Activated naive CD8-positive, alpha-beta T cell (primary cell): Measurements from ENCODE around the gene POLR3B.
"Not testable (repeated sequence)": the region's sequence is repeated elsewhere in the genome, so short reads cannot be mapped to it uniquely, and the experiment has no call there.

Experiments
- H3K27ac Mint-ChIP-seq: one replicate; pipeline ENCODE4 v1.8.0; 2021; ENCODE audit warnings: mixed read lengths
- H3K27me3 Mint-ChIP-seq: one replicate; pipeline ENCODE4 v1.8.0; 2021; ENCODE audit warnings: mixed read lengths
- H3K36me3 Mint-ChIP-seq: one replicate; pipeline ENCODE4 v1.8.0; 2021; ENCODE audit warnings: mixed read lengths
- H3K4me1 Mint-ChIP-seq: one replicate; pipeline ENCODE4 v1.8.0; 2021; ENCODE audit warnings: low read depth, mixed read lengths
- H3K4me3 Mint-ChIP-seq: one replicate; pipeline ENCODE4 v1.8.0; 2021; ENCODE audit warnings: mild to moderate bottlenecking, mixed read lengths
- H3K9me3 Mint-ChIP-seq: one replicate; pipeline ENCODE4 v1.8.0; 2021; ENCODE audit warnings: low read depth, mixed read lengths

POLR3B gene

DNA sequence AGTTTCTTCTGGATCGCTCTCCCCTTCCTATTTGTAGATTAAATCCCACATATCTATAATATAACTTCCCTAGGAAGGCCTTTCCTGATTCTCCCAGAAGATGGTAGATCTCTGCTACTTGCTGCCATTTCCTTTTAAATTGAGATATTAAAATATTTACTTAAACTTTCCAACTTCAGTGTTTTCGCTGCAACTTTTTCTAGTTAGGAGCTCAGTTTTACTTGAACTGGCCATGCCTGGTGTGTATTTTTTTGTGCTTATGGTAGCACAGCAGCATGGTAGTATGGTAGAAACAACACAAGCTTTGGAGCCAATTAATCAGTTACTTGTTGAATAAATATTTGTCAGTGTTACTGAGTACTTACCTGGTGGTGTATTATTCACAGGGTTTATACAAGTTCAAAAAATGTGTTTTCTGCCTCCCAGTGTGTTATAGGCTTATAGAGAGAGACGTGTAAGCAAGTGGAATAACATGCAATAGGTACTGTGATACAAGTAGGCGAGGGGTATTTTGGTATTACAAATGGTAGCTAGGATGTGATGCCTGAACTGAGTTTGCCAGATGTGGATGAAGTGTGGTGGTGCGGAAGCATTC lies 2.9 kb downstream of the POLR3B start:
- H3K27ac Mint-ChIP-seq = no peak overlapping the region
- H3K27me3 Mint-ChIP-seq = no peaks in the 10 kb centered on the region
- no peaks in the 10 kb centered on the region for H3K9me3 Mint-ChIP-seq
- no peaks in the 10 kb centered on the region for H3K36me3 Mint-ChIP-seq
- H3K4me3 Mint-ChIP-seq = no peak overlapping the region
- H3K4me1 Mint-ChIP-seq = peaks cover 13% of the 10 kb centered on the region

GRCh38 chr12:106362971-106363370 lies 5.4 kb downstream of the POLR3B start:
- H3K4me3 Mint-ChIP-seq = no peak overlapping the region
- no peak overlapping the region for H3K27ac Mint-ChIP-seq
- peaks cover 3% of the 10 kb centered on the region for H3K36me3 Mint-ChIP-seq
- H3K4me1 Mint-ChIP-seq = peaks cover 7% of the 10 kb centered on the region
- no peaks in the 10 kb centered on the region for H3K9me3 Mint-ChIP-seq
- H3K27me3 Mint-ChIP-seq = no peaks in the 10 kb centered on the region

DNA sequence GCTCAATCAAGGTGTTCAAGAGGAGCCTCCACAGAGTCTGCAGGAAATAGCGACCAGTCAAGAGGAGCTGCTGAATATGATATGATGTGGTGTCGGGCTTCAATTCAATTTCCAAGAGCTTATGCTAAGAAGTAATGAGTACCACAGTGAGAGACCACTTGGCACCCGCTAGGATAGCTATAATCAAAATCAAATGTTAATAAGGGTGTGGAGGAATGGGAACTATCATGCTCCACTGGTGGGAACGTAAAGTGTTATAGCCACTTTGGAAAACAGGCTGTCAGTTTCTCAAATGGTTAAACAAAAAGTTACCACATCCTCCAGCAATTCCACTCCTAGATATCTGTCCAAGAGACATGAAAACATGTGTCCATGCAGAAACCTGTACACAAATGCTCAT lies 6.7 kb downstream of the POLR3B start:
- Mint-ChIP-seq H3K36me3 (peaks cover 3% of the 10 kb centered on the region), H3K9me3 (no peaks in the 10 kb centered on the region), H3K4me1 (no peaks in the 10 kb centered on the region), H3K27ac (no peak overlapping the region), H3K4me3 (no peak overlapping the region), H3K27me3 (no peaks in the 10 kb centered on the region)

GRCh38 chr12:106369624-106370346 lies 12.2 kb downstream of the POLR3B start:
- Mint-ChIP-seq H3K27ac (no peak overlapping the region), H3K4me1 (no peaks in the 10 kb centered on the region), H3K27me3 (no peaks in the 10 kb centered on the region), H3K9me3 (no peaks in the 10 kb centered on the region), H3K36me3 (peaks cover 22% of the 10 kb centered on the region), H3K4me3 (no peak overlapping the region)

- Mint-ChIP-seq H3K27me3 (no peaks in the 10 kb centered on the region), H3K9me3 (no peaks in the 10 kb centered on the region), H3K4me1 (peaks cover 13% of the 10 kb centered on the region), H3K36me3 (peaks cover 37% of the 10 kb centered on the region), H3K27ac (no peak overlapping the region), H3K4me3 (peak overlapping the region; percentile 28)
These were observed 21.2 kb downstream of the POLR3B start for GRCh38 chr12:106378788-106379187.

DNA sequence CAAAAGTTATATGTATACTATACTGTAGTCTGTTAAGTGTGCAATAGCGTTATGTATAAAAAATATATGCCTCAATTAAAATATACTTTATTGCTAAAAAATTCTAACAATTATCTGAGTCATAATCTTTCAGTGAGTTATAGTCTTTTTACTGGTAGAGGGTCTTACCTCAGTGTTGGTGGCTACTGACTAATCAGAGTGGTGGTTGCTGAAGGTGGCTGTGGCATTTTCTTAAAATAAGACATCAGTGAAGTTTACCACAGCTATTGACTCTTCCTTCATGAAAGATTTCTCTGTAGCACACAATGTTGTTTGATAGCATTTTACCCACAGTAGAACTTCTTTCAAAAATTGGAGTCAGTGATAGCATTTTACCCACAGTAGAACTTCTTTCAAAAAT lies 23.4 kb downstream of the POLR3B start:
- Mint-ChIP-seq H3K4me3 (no peak overlapping the region), H3K4me1 (peaks cover 13% of the 10 kb centered on the region), H3K27ac (no peak overlapping the region), H3K27me3 (no peaks in the 10 kb centered on the region), H3K36me3 (peaks cover 30% of the 10 kb centered on the region), H3K9me3 (no peaks in the 10 kb centered on the region)

GRCh38 chr12:106381866-106382265 lies 24.3 kb downstream of the POLR3B start:
- H3K9me3 Mint-ChIP-seq, H3K27me3 Mint-ChIP-seq, H3K27ac Mint-ChIP-seq, H3K4me3 Mint-ChIP-seq: not testable (repeated sequence)
- Mint-ChIP-seq H3K4me1 (peaks cover 13% of the 10 kb centered on the region), H3K36me3 (peaks cover 27% of the 10 kb centered on the region)

DNA sequence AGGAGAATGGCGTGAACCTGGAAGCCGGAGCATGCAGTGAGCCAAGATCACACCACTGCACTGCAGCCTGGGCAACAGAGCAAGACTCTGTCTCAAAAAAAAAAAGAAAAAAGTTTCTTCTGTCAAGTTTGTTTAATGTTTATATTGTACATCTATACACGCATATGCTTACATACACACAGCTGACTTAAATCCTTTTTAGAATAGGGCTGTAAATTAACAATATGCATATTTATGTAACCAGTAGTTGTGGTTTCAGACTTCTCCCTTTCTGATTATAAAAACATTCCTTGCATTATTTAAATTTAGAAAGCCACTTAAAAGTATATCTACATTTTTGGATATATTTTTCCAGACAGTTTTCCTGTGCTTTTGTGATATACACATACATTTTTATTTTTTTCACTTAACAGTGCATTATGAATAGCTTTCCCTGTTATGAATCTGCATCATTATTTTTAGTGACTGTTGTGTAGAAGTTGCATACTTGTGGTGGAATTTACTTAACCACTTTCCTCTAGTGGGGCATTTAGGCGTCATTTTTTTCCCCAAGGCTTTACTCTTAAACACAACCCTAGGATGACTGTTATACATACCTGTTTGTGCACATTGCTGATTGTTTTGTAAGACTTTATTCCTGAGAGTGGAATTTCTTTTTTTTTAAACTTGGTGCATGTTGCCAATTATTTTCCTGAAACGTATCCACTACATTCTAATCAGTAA lies 29.4 kb downstream of the POLR3B start:
- Mint-ChIP-seq H3K9me3 (no peaks in the 10 kb centered on the region), H3K4me1 (no peaks in the 10 kb centered on the region), H3K27me3 (no peaks in the 10 kb centered on the region), H3K27ac (no peak overlapping the region), H3K36me3 (peaks cover 15% of the 10 kb centered on the region), H3K4me3 (no peak overlapping the region)

GRCh38 chr12:106387848-106388377 lies 30.4 kb downstream of the POLR3B start:
- Mint-ChIP-seq H3K27ac (no peak overlapping the region), H3K4me1 (no peaks in the 10 kb centered on the region), H3K27me3 (no peaks in the 10 kb centered on the region), H3K4me3 (no peak overlapping the region), H3K9me3 (no peaks in the 10 kb centered on the region), H3K36me3 (peaks cover 12% of the 10 kb centered on the region)

GRCh38 chr12:106389151-106389550 lies 31.6 kb downstream of the POLR3B start:
- H3K36me3 Mint-ChIP-seq = peaks cover 8% of the 10 kb centered on the region
- H3K4me3 Mint-ChIP-seq = no peak overlapping the region
- H3K27me3 Mint-ChIP-seq = no peaks in the 10 kb centered on the region
- no peak overlapping the region for H3K27ac Mint-ChIP-seq
- H3K9me3 Mint-ChIP-seq = no peaks in the 10 kb centered on the region
- H3K4me1 Mint-ChIP-seq = no peaks in the 10 kb centered on the region

DNA sequence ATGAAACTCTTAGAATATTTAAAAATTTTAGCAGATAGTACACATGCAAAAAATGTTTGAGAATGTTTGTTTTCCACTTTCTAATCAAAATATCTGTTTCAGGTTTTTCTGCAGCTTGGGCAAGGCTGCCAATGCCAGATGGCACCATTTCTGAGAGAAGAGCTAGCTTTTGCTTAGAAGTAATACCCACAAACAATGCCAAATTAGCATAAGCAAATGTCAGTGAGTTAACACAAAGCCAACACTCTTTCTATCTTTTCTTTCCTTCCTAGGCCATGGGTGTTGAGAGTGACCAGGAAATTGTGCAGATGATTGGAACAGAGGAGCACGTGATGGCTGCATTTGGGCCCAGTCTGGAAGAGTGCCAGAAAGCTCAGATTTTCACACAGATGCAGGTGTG lies 35.2 kb downstream of the POLR3B start:
- Mint-ChIP-seq H3K4me3 (no peak overlapping the region), H3K36me3 (peaks cover 23% of the 10 kb centered on the region), H3K4me1 (peaks cover 2% of the 10 kb centered on the region), H3K27me3 (no peaks in the 10 kb centered on the region), H3K9me3 (no peaks in the 10 kb centered on the region), H3K27ac (no peak overlapping the region)

- no peaks in the 10 kb centered on the region for H3K9me3 Mint-ChIP-seq
- no peaks in the 10 kb centered on the region for H3K27me3 Mint-ChIP-seq
- no peak overlapping the region for H3K27ac Mint-ChIP-seq
- no peak overlapping the region for H3K4me3 Mint-ChIP-seq
- peaks cover 30% of the 10 kb centered on the region for H3K36me3 Mint-ChIP-seq
- H3K4me1 Mint-ChIP-seq = no peaks in the 10 kb centered on the region
These were observed 52.3 kb downstream of the POLR3B start for GRCh38 chr12:106409878-106410277.

- Mint-ChIP-seq H3K27ac (no peak overlapping the region), H3K36me3 (peaks cover 39% of the 10 kb centered on the region), H3K9me3 (no peaks in the 10 kb centered on the region), H3K27me3 (no peaks in the 10 kb centered on the region), H3K4me3 (no peak overlapping the region), H3K4me1 (no peaks in the 10 kb centered on the region)
These were observed 55.0 kb downstream of the POLR3B start for GRCh38 chr12:106412563-106412962.

DNA sequence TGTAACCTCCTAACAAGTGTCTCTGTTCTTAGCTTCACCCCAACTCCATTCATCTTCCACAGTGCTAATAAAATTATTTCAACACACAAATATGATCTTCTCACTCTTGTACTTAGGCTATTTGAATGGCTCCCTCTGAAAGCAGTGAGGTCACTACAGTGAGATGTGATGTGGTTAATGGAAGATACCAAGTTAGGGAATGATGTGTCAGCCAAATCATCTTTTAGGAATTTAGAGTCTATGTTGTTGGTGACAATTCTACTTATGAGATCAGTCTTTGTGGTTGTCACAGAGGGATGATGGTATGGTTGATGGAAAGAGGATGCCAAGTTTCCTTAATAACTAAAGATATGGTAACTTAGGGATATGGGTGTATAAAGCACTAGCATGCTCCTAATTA lies 57.6 kb downstream of the POLR3B start:
- Mint-ChIP-seq H3K4me3 (no peak overlapping the region), H3K9me3 (no peaks in the 10 kb centered on the region), H3K4me1 (no peaks in the 10 kb centered on the region), H3K27ac (no peak overlapping the region), H3K27me3 (no peaks in the 10 kb centered on the region), H3K36me3 (peaks cover 44% of the 10 kb centered on the region)

GRCh38 chr12:106416273-106416672 lies 58.7 kb downstream of the POLR3B start:
- Mint-ChIP-seq H3K4me3 (no peak overlapping the region), H3K27ac (no peak overlapping the region), H3K27me3 (no peaks in the 10 kb centered on the region), H3K36me3 (peaks cover 42% of the 10 kb centered on the region), H3K9me3 (no peaks in the 10 kb centered on the region), H3K4me1 (no peaks in the 10 kb centered on the region)
